GM19395 (cell line): Measurements from ENCODE around the gene MAP1LC3C.

Experiments used
- ATAC-seq: cut with Tn5 transposase; IDR thresholded peaks from one replicate; pipeline ENCODE4 v1.9.1; 2021; ENCODE audit warnings: mild to moderate bottlenecking, moderate library complexity; ENCODE audit not compliant: unreplicated experiment

Gene MAP1LC3C

GRCh38 chr1:241999026-241999425 is at the start of gene MAP1LC3C:
MAP1LC3C (minus strand) TSS chr1:241999098; CDS start chr1:241999008, 90 bp downstream.
- ATAC-seq, result no peak

GRCh38 chr1:242043165-242043564 is 44.3 kb upstream of the MAP1LC3C start:
- no peak for ATAC-seq

GRCh38 chr1:242034392-242034791 is 35.5 kb upstream of the MAP1LC3C start:
- ATAC-seq, result no peak

- no peak for ATAC-seq
These were observed 34.5 kb upstream of the MAP1LC3C start for GRCh38 chr1:242033447-242033846.

- ATAC-seq, result no peak
These were observed 31.2 kb upstream of the MAP1LC3C start for GRCh38 chr1:242030071-242030470.

GRCh38 chr1:242025681-242026080 is 26.8 kb upstream of the MAP1LC3C start:
- no peak for ATAC-seq

- no peak for ATAC-seq
These were observed 24.9 kb upstream of the MAP1LC3C start for GRCh38 chr1:242023805-242024204.

GRCh38 chr1:242019018-242019417 is 20.1 kb upstream of the MAP1LC3C start:
- ATAC-seq, result no peak

- peak; percentile 86 for ATAC-seq
These were observed 18.8 kb upstream of the MAP1LC3C start for GRCh38 chr1:242017580-242018233.

- no peak for ATAC-seq
These were observed 17.6 kb upstream of the MAP1LC3C start for GRCh38 chr1:242016479-242016878.

GRCh38 chr1:242011894-242012660 is 13.2 kb upstream of the MAP1LC3C start:
- ATAC-seq, result no peak

GRCh38 chr1:242008826-242009495 is 10.1 kb upstream of the MAP1LC3C start:
- no peak for ATAC-seq

GRCh38 chr1:242006976-242007375 is 8.1 kb upstream of the MAP1LC3C start:
- ATAC-seq, result no peak

GRCh38 chr1:242005866-242006535 is 7.1 kb upstream of the MAP1LC3C start:
- ATAC-seq, result no peak

GRCh38 chr1:242004751-242005495 is 6.0 kb upstream of the MAP1LC3C start:
- ATAC-seq, result no peak

GRCh38 chr1:242002510-242002909 is 3.6 kb upstream of the MAP1LC3C start:
- ATAC-seq, result no peak

- ATAC-seq, result no peak
These were observed 3.2 kb upstream of the MAP1LC3C start for GRCh38 chr1:242002072-242002471.

GRCh38 chr1:242000434-242000833 is 1.5 kb upstream of the MAP1LC3C start:
- no peak for ATAC-seq

- ATAC-seq, result peak; percentile 89
These were observed 431 bp downstream of the MAP1LC3C start for GRCh38 chr1:241998412-241998921.

- ATAC-seq, result no peak
These were observed 1.4 kb downstream of the MAP1LC3C start for GRCh38 chr1:241997401-241997998.
